ENCODE data around the gene POLR1G. TPM values are rescaled to one million over a fixed set of nuclear protein-coding genes. Genes with fewer than 3 reads are reported as not detected.
"Not testable (repeated sequence)": the region's sequence is repeated elsewhere in the genome, so short reads cannot be mapped to it uniquely, and the experiment has no call there.

The POLR1G gene
- total and polyA plus RNA-seq, 7 donors = 6.0 to 12.5 (median 8.8) TPM

GRCh38 chr19:45423589-45424190 is 17.2 kb downstream of the POLR1G start, which contains the start of gene ERCC1:
Gene ERCC1, minus strand, starts transcription at chr19:45423917. Its CDS starts 543 bp downstream, at chr19:45423374.
- H3K4me1 ChIP-seq = peaks cover 23% of the 10 kb centered on the region
- DNase-seq (peak; percentile 95), ATAC-seq (peak; percentile 70 to 83 (median 78))
- TF ChIP-seq, protein P1, sequence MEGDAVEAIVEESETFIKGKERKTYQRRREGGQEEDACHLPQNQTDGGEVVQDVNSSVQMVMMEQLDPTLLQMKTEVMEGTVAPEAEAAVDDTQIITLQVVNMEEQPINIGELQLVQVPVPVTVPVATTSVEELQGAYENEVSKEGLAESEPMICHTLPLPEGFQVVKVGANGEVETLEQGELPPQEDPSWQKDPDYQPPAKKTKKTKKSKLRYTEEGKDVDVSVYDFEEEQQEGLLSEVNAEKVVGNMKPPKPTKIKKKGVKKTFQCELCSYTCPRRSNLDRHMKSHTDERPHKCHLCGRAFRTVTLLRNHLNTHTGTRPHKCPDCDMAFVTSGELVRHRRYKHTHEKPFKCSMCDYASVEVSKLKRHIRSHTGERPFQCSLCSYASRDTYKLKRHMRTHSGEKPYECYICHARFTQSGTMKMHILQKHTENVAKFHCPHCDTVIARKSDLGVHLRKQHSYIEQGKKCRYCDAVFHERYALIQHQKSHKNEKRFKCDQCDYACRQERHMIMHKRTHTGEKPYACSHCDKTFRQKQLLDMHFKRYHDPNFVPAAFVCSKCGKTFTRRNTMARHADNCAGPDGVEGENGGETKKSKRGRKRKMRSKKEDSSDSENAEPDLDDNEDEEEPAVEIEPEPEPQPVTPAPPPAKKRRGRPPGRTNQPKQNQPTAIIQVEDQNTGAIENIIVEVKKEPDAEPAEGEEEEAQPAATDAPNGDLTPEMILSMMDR (IDR thresholded peaks at IDR 0.05) = no peak
- intact Hi-C loops (cut with DNase I) = no loop called here
- peaks cover 0 to 25% of the 10 kb centered on the region in 2 donors for H3K36me3 ChIP-seq (ENCODE audit: insufficient read depth in 1 of 2, low read depth in 1 of 2)
- peak within 1 kb of the TSS; percentile 94 for H3K27ac ChIP-seq
- H3K27me3 ChIP-seq (ENCODE audit: insufficient read depth in 3 of 3, low read length in 2 of 3) = no peaks in the 10 kb centered on the region
- H3K9me3 ChIP-seq = no peaks in the 10 kb centered on the region
- 0 to 1% (median 0%) methylated on average over 36 to 37 of the region's 37 CpGs for WGBS, 3 donors
- peak within 1 kb of the TSS; percentile 65 for H3K4me3 ChIP-seq

DNA sequence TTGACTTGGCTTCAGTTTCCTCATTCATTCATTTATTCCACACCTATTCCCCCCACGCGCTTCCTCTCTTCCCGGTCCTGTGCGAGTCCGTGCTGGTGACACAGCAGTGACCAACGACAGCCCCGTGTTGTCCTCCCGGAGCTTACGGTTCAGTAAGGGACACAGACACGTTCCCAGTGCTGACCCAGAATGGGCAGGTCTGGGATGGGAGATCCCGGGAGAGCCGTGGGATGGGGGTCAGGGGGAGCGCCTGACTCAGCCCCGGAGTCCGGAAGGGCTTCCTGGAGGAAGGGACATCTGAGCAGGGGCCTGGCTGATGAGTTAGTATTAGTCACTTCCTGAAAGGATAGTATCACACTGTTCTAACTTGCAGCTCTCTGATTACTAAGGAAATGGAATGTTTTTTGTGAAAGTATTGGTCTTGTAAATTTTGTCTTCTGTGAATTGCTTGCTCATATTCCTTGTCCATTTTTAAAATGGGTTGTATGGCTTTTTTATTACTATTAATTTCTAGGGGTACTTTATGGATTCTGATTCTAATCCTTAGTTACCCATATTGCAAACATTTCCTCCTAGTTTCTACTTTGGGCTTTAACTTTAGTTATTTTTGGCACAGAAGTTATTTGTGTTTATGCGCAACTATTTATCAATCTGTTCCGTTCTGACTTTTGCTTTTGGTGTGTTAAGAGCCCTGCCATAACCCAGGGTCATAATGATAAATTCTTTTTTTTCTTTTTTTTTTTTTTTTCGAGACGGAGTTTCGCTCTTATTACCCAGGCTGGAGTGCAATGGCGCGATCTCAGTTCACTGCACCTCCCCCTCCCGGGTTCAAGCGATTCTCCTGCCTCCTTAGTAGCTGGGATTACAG is 18.0 kb downstream of the POLR1G start:
- TF ChIP-seq, protein P1 (IDR thresholded peaks at IDR 0.05) = no peak
- 10 to 17% (median 17%) methylated on average over 24 of the region's 24 CpGs for WGBS, 3 donors
- intact Hi-C loops (cut with DNase I) = no loop called here
- DNase-seq (peak; percentile 82 to 86), ATAC-seq (peak; percentile 66 to 75 (median 66))
- peaks cover 30% of the 10 kb centered on the region for H3K4me1 ChIP-seq
- H3K27me3 ChIP-seq (ENCODE audit: insufficient read depth in 3 of 3, low read length in 2 of 3) = no peaks in the 10 kb centered on the region
- peak overlapping the region; percentile 94 for H3K27ac ChIP-seq
- H3K4me3 ChIP-seq = peak overlapping the region; percentile 65
- H3K36me3 ChIP-seq (ENCODE audit: insufficient read depth in 1 of 2, low read depth in 1 of 2) = peaks cover 0 to 18% of the 10 kb centered on the region in 2 donors
- H3K9me3 ChIP-seq = no peaks in the 10 kb centered on the region

DNA sequence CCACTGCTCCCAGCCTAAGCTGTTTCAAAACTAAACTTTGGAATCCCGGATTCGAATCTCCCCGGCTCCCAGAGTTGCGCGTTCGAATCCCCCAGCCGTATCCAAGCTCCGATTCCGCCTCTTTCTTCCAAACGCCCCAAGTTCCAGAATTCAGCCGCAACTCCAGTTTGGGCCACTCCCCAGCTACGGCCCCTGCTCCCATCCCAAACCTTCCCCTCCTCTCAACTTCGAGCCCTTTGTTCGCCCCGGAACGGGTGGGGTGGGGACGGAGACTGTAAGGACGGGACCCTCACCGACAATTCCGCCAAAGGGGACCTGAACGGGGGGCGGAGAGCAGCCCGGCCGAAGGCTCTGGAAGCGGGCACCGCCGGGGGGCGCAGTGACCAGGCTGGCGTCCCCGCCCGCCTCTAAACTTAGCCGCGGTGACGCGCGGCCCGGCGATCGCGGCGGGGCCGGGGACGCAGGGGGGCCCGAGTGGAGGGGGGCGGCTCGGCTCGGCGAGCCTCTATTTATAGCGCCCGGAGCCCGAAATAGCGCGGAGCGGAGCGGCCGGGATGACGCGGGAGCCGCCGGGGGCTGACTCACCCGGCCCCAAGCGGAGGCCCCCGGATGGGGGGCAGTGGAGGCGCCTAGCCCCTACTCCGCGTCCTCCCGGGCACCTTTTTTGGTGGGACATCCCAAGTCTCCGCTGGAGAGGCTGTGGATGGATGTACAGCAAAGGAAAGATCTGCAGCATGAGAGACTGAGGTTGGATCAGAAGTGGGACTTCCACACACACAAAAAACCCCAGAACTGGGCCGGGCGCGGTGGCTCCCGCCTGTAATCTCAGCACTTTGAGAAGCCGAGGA is 22.2 kb downstream of the POLR1G start:
- TF ChIP-seq, protein P1 (IDR thresholded peaks at IDR 0.05) = peak; percentile 50
- Histone ChIP-seq H3K27me3 (ENCODE audit: insufficient read depth in 3 of 3, low read length in 2 of 3) (no peaks in the 10 kb centered on the region), H3K36me3 (ENCODE audit: insufficient read depth in 1 of 2, low read depth in 1 of 2) (no peaks in the 10 kb centered on the region), H3K4me1 (peaks cover 25% of the 10 kb centered on the region), H3K9me3 (no peaks in the 10 kb centered on the region), H3K4me3 (peak overlapping the region; percentile 69), H3K27ac (peak overlapping the region; percentile 94)
- intact Hi-C loops (cut with DNase I) = no loop called here
- DNase-seq = peak; percentile 78 to 92
- whole genome bisulfite sequencing, 3 donors = 1 to 2% (median 2%) methylated on average over 63 to 73 of the region's 73 CpGs
- peak; percentile 77 to 82 (median 79) for ATAC-seq

DNA sequence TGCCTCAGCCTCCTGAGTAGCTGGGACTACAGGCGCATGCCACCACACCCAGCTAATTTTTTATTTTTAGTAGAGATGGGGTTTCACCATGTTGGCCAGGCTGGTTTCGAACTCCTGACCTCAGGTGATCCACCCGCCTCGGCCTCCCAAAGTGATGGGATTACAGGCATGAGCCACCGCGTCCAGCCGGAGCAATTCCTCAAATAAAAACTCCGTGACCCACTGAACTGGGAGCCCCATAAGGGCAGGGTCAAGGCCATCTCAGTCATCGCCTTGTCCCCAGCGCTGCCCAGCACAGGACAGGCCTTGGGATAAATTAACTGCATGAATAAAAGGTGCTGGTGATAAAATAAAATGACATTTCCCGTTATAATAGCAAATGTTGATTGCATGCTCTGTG is 23.5 kb downstream of the POLR1G start:
- Histone ChIP-seq H3K27ac (peak overlapping the region; percentile 94), H3K4me1 (peaks cover 15% of the 10 kb centered on the region)
- ATAC-seq; H3K27me3 ChIP-seq (ENCODE audit: insufficient read depth in 3 of 3, low read length in 2 of 3); H3K36me3 ChIP-seq (ENCODE audit: insufficient read depth in 1 of 2, low read depth in 1 of 2); H3K4me3 ChIP-seq; DNase-seq; intact Hi-C loops (cut with DNase I); H3K9me3 ChIP-seq: not testable (repeated sequence)
- 30 to 45% (median 39%) methylated on average over 11 of the region's 11 CpGs for WGBS, 3 donors

DNA sequence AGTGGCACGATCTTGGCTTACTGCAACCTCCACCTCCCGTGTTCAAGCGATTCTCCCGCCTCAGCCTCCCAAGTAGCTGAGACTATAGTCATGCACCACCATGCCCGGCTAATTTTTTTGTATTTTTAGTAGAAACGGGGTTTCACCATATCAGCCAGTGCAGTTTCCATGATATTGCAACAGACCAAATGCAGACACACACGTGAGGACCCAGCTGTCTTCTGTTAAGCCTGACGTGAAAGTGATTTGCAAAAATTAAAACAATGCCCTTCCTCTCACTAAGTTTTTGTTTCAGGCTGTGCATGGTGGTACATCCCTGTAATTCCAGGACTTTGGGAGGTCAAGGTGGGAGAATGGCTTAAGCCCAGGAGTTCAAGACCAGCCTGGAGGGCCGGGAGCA is 24.6 kb downstream of the POLR1G start:
- intact Hi-C loops (cut with DNase I); H3K9me3 ChIP-seq; DNase-seq; H3K27me3 ChIP-seq (ENCODE audit: insufficient read depth in 3 of 3, low read length in 2 of 3); H3K27ac ChIP-seq; H3K4me3 ChIP-seq; ATAC-seq; H3K36me3 ChIP-seq (ENCODE audit: insufficient read depth in 1 of 2, low read depth in 1 of 2): not testable (repeated sequence)
- peaks cover 14% of the 10 kb centered on the region for H3K4me1 ChIP-seq
- WGBS, 3 donors = 56 to 69% (median 57%) methylated on average over 9 of the region's 9 CpGs

DNA sequence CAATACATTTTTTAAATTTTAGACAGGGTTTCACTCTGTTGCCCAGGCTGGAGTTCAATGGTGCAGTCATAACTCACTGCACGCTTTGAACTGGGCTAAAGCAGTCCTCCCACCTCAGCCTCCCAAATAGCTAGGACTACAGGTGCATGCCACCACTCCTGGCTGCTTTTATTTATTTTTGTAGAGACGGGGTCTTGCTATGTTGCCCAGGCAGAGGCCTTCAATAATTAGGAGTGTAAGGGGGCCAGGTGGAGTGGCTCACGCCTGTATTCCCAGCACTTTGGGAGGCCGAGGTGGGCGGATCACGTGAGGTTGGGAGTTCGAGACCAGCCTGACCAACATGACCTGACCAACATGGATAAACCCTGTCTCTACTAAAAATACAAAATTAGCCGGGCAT is 26.1 kb downstream of the POLR1G start:
- ATAC-seq; H3K4me3 ChIP-seq; H3K9me3 ChIP-seq; intact Hi-C loops (cut with DNase I); H3K36me3 ChIP-seq (ENCODE audit: insufficient read depth in 1 of 2, low read depth in 1 of 2); DNase-seq; H3K27me3 ChIP-seq (ENCODE audit: insufficient read depth in 3 of 3, low read length in 2 of 3); H3K27ac ChIP-seq: not testable (repeated sequence)
- H3K4me1 ChIP-seq = peaks cover 14% of the 10 kb centered on the region
- WGBS, 3 donors = 87 to 95% (median 92%) methylated on average over 8 of the region's 8 CpGs

Measured in psoas muscle (tissue), 8 donors.